Activated naive CD8-positive, alpha-beta T cell treated with anti-CD3 and anti-CD28 coated beads, Interleukin-2, amount 50 U/mL, for 24 hours (primary cell): Measurements from ENCODE around the gene SFRP4.

ENCODE experiments used
- ATAC-seq: fragments of 150-1000 bp; cut with Tn5 transposase; one replicate; pipeline ENCODE4 v1.10.0; 2021
- DNase-seq: peaks from one replicate; pipeline ENCODE4 v3.0.0; 2021
- H3K27ac Mint-ChIP-seq: one replicate; pipeline ENCODE4 v1.8.0; 2021; ENCODE audit warnings: mild to moderate bottlenecking, mixed read lengths
- H3K27me3 Mint-ChIP-seq: one replicate; pipeline ENCODE4 v1.8.0; 2021; ENCODE audit warnings: mixed read lengths
- H3K36me3 Mint-ChIP-seq: one replicate; pipeline ENCODE4 v1.8.0; 2021; ENCODE audit warnings: low read depth, mixed read lengths
- H3K4me1 Mint-ChIP-seq: one replicate; pipeline ENCODE4 v1.8.0; 2021; ENCODE audit warnings: mixed read lengths
- H3K4me3 Mint-ChIP-seq: one replicate; pipeline ENCODE4 v1.8.0; 2021; ENCODE audit warnings: mild to moderate bottlenecking, moderate library complexity, mixed read lengths
- H3K9me3 Mint-ChIP-seq: one replicate; pipeline ENCODE4 v1.8.0; 2021; ENCODE audit warnings: mixed read lengths

Gene SFRP4

DNA sequence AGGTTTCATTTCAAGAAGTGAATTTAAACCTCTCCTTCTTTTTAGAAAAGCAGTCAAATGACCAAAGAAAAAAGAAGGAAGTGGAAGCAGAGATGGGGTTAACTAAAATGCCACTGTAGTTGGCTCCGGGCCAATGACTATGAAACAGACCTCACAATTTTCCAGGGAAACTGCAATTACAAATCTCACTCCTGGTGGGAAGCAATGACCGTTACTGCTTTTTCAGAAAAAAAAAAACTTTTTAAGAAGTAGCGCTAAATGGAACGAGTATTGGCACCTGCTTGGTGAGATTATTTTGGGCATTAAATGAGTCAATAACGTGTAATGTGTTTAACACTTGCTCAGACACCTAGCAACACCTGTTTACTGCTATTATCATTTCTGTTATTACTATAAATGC is 1.2 kb downstream of the SFRP4 start:
- H3K4me3 Mint-ChIP-seq, result no peak overlapping the region
- no peaks in the 10 kb centered on the region for H3K36me3 Mint-ChIP-seq
- peaks cover 62% of the 10 kb centered on the region for H3K27me3 Mint-ChIP-seq
- no peak for ATAC-seq
- no peak overlapping the region for H3K27ac Mint-ChIP-seq
- DNase-seq, result no peak
- H3K9me3 Mint-ChIP-seq, result no peaks in the 10 kb centered on the region
- peaks cover 14% of the 10 kb centered on the region for H3K4me1 Mint-ChIP-seq

DNA sequence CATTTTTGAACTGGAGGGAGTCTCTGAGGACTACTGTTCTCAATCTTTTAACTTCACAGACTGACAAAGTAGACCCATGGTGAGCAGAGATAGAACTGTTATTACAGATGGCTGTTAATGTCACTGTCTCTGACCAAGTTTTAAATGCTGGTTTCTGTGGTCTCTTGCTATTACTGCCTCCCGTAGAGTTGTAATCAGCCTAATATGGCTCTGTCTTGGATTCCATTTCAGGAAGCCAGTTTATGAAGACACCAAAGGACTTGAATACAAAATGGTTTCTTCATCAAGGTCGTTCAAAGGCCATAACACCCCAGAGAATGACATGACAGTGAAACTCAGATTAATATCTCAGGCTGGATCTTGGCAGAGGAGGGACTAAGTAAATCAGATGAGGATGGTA is 3.9 kb downstream of the SFRP4 start:
- Mint-ChIP-seq H3K4me3 (no peak overlapping the region), H3K36me3 (no peaks in the 10 kb centered on the region), H3K27ac (no peak overlapping the region), H3K9me3 (no peaks in the 10 kb centered on the region), H3K4me1 (peaks cover 12% of the 10 kb centered on the region), H3K27me3 (peaks cover 41% of the 10 kb centered on the region)
- no peak for DNase-seq
- ATAC-seq, result no peak

DNA sequence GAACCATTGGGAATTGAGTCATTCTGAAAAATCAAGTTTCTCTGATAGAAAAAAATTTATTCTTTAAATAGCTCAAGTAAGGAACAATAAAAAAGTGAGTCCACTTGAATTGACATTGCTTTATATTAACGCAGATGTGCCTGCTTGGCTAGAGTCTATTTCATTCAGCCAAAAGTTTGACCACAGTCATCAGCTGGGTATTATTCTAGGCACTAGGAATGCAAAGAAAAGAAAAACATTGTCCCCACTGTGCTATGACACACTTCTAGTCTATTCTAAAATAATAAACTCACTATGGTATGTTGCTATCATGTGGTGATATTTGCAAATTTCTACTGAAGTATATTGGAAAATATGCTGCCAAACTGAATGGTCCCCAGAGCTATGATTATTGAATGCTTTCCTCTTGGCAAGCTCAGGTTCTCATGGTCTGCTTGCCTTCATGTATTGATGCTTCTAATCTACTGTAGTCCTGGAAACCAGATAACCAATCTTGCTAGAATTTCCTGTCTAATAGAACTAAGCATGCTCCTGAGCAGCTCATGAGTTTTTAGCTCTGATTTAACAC is 8.3 kb downstream of the SFRP4 start:
- Mint-ChIP-seq H3K36me3 (no peaks in the 10 kb centered on the region), H3K9me3 (no peaks in the 10 kb centered on the region), H3K4me3 (no peak overlapping the region), H3K27me3 (peaks cover 8% of the 10 kb centered on the region), H3K4me1 (no peaks in the 10 kb centered on the region), H3K27ac (no peak overlapping the region)
- ATAC-seq (no peak), DNase-seq (no peak)

DNA sequence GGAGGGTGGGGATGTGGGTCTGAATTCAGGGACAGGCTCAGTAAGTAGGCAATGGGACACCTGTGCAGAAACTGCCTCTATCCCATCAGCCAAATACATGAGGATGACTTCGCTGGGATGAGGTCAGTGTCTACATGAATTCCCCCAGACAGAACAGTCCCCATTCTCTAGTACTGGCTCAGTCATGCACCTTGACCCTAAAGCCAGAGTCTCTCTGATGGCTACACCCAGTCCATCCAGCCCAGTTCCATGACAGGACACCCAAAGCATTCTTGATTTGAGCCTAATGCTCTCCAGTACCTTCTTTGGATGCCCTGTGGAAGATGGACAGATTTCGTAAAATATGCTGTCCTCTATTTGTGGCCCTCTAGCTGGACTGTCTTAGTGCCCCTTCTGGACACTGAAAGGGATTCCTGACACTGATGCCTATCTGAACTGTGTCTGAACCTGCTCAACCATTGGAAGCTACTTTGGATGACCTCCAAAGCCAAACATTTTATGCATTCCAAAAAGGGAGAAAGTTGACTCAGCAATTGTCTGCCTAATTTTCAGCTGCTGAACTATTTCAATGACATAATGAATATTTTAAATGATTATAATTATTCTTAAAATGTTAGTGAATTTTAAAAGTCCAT is 14.6 kb downstream of the SFRP4 start:
- no peaks in the 10 kb centered on the region for H3K9me3 Mint-ChIP-seq
- no peak overlapping the region for H3K27ac Mint-ChIP-seq
- ATAC-seq (no peak), DNase-seq (no peak)
- H3K4me3 Mint-ChIP-seq, result no peak overlapping the region
- H3K4me1 Mint-ChIP-seq, result peaks cover 2% of the 10 kb centered on the region
- H3K27me3 Mint-ChIP-seq, result peaks cover 4% of the 10 kb centered on the region
- H3K36me3 Mint-ChIP-seq, result no peaks in the 10 kb centered on the region

DNA sequence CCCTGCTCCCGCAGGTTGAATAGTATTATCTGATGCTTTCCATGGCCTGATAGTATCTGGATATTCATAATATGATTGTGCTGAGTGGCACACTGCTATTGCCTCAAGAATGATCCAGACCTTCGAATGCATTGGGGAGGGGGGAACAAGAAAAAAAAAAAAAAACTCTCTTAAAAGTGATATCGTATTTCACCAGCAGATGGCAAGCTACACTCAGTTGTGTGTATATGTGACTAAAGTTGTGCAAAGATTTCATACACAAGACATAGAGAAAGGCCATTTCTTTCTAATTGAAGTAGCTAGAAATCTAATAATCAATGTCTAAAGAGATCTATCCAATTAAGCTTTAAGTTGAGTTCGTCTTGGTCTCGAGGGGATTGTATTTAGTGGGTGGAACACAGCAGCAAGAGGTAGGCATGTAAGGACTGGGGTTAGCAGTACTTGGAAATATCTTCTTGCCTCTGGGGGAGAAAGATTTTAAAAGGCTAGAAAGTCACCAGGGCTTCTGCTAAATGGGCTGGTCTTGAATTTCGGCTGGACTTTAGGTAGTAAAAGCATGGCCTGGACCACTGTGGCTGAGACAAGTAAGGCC is 15.3 kb downstream of the SFRP4 start:
- Mint-ChIP-seq H3K4me3 (no peak overlapping the region), H3K36me3 (no peaks in the 10 kb centered on the region), H3K4me1 (peaks cover 2% of the 10 kb centered on the region), H3K9me3 (no peaks in the 10 kb centered on the region), H3K27me3 (peaks cover 2% of the 10 kb centered on the region), H3K27ac (no peak overlapping the region)
- no peak for DNase-seq
- no peak for ATAC-seq

DNA sequence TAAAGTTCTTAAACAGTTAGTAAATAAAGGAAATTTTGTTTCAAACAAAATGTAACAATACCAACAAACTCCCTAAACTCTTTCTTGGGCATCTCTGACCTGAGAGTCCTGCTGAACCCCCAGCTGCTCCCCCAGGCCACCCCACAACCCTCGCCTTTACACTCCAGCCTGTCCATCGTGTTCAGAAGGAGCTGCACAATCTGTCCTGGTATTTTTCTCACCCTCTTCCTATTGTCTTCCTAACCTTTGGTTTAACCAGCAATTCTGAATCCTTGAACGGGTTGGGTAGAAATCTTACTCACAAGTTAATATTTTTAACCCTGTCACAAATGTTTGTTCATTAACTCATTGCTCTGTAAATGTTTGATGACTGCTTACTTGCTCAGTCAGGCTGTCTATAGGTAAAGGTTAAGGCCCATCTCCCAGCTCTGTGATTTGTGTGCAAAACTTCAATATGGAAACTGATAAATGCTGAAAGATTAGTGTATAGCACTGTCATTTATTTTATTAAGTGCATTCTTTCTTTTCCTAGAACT is 16.8 kb downstream of the SFRP4 start:
- H3K36me3 Mint-ChIP-seq, result no peaks in the 10 kb centered on the region
- H3K9me3 Mint-ChIP-seq, result no peaks in the 10 kb centered on the region
- H3K27ac Mint-ChIP-seq, result no peak overlapping the region
- DNase-seq (no peak), ATAC-seq (no peak)
- H3K27me3 Mint-ChIP-seq, result peaks cover 3% of the 10 kb centered on the region
- peaks cover 2% of the 10 kb centered on the region for H3K4me1 Mint-ChIP-seq
- H3K4me3 Mint-ChIP-seq, result no peak overlapping the region

DNA sequence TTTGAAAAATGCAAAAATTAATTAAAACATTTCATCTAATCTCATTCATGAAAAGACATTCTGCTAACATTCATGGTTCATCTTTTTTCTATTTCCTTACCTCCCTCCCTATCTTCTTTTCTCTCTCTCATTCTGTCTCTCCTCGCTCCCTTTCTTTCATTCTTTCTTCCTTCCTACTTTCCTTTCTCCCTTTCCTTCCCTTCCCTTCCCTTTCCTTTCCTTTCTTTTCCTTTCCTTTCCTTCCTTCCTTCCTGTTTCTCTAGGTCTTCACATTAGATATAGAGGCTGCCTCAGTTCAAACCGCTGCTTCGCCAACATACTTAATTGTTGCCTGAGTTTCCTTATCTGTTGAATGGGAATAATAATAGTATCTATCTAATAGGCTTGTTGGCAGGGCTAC is 21.9 kb downstream of the SFRP4 start:
- no peak for DNase-seq
- Mint-ChIP-seq H3K27ac (no peak overlapping the region), H3K4me3 (no peak overlapping the region), H3K9me3 (no peaks in the 10 kb centered on the region), H3K27me3 (peaks cover 6% of the 10 kb centered on the region), H3K36me3 (no peaks in the 10 kb centered on the region), H3K4me1 (no peaks in the 10 kb centered on the region)
- no peak for ATAC-seq

DNA sequence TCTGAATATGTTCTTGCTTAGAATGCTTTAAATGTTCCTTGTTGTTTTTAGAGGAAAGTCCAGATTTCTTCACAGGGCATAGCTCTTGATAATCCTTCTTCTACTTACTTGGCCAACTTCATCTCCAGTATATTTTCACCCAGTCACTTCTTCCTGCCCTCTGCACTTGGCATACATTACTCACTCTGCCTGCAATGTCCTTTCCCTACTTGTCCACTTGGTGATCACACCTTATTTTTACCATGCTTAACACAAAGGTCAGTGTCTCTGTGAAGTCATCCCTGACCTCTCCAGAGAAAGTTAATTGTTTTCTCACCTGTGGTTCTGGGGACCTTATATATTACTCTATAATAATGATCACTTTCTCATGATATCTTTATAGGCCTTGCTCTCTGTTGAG is 23.3 kb downstream of the SFRP4 start:
- Mint-ChIP-seq H3K27ac (no peak overlapping the region), H3K4me3 (no peak overlapping the region), H3K4me1 (no peaks in the 10 kb centered on the region), H3K36me3 (no peaks in the 10 kb centered on the region), H3K9me3 (no peaks in the 10 kb centered on the region), H3K27me3 (peaks cover 6% of the 10 kb centered on the region)
- DNase-seq (no peak), ATAC-seq (no peak)

DNA sequence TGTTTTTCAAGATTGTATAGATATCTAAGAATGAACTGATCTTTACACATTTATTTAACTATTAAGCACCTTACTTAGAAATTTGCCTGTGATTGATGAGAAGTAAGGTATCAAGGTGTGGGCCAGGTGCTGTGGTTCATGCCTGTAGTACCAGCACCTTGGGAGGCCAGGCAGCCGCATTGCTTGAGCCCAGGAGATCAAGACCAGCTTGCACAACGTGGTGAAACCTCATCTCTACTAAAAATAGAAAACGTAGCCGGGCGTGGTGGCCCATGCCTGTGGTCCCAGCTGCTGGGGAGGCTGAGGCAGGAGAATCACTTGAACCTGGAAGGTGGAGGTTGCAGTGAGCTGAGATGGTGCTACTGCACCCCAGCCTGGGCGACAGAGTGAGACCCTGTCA is 34.5 kb downstream of the SFRP4 start:
- ATAC-seq (no peak), DNase-seq (no peak)
- H3K4me1 Mint-ChIP-seq, result no peaks in the 10 kb centered on the region
- no peaks in the 10 kb centered on the region for H3K9me3 Mint-ChIP-seq
- H3K36me3 Mint-ChIP-seq, result no peaks in the 10 kb centered on the region
- peaks cover 10% of the 10 kb centered on the region for H3K27me3 Mint-ChIP-seq
- no peak overlapping the region for H3K4me3 Mint-ChIP-seq
- H3K27ac Mint-ChIP-seq, result no peak overlapping the region
